Suppressor macrophage treated with lipopolysaccharide for 1 hour (primary cell): ENCODE results near the gene EXOG.
"Not testable (repeated sequence)": the region's sequence is repeated elsewhere in the genome, so short reads cannot be mapped to it uniquely, and the experiment has no call there.

ENCODE experiments used
- DNase-seq, 3 donors: peaks; one replicate each; pipeline ENCODE4 v3.0.0-alpha.2; 2020 to 2022

Gene EXOG

DNA sequence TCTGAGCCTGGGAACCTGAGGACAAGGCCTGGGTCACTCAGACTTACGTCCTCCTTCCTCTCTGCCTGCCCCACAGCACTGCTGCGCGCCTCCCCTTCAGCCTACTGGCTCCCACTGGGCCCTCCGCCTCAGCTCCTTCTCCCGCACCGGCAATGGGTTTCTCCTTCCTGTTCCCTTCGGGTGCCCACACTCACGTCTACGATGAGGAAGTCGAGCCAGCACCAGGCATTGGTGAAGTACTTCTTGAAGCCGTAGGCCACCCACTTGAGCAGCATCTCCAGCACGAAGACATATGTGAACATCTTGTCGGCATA is 70.0 kb downstream of the EXOG start:
- DNase-seq, result peak in 1 of 3 donors; percentile 1

DNA sequence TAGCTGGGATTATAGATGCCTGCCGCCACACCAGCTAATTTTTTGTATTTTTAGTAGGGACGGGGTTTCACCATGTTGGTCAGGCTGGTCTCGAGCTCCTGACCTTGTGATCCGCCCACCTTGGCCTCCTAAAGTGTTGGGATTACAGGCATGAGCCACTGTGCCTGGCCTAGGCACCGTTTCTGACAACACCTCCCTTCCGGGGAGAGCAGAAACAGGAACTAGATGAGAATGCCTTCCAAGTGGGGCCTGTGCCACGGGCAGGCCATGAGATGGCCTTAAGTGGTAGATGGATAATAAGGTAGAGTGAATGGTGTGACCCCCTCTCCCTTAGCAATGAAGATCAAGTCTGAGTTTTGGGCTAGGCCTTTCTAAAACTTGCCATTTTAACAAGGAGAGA is 70.7 kb downstream of the EXOG start:
- not testable (repeated sequence) for DNase-seq

DNA sequence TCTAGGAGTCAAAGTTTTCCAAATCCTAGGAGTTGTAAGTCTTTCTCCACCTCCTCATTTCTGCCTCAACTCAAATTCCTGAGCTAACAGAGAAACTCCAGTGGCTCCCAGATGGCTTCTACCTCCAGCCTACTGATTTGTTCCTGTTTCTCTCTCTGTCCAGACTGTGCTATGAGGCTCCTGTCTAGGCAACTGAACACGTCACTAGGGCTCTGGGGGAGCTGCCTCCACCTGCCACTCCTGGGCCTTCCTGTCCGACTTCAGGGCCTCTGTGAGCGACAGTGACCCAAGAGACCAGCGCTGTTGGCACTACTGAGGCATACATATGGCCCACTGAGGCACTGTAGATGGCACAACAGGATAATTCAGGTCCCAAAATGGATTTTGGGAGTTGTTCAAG is 71.4 kb downstream of the EXOG start:
- DNase-seq, result no peak

DNA sequence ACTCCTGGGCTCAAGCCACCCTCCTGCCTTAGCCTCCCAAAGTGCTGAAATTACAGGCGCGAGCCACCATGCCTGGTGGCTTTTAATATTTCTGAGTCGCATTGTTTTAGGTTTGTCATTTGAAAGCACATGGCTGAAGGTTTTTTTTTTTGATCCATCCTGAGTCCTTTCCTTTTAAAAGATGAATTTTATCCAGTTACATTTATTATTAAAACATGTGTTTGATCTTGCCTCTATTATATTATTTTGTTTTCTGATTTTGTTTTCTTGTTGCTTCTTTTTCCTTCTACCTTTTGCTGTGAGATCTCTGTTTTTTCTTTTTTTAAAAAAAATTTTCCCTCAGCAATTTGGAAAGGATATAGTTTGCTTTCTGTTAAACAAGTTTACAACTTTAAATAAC is 77.0 kb downstream of the EXOG start:
- DNase-seq, result no peak

DNA sequence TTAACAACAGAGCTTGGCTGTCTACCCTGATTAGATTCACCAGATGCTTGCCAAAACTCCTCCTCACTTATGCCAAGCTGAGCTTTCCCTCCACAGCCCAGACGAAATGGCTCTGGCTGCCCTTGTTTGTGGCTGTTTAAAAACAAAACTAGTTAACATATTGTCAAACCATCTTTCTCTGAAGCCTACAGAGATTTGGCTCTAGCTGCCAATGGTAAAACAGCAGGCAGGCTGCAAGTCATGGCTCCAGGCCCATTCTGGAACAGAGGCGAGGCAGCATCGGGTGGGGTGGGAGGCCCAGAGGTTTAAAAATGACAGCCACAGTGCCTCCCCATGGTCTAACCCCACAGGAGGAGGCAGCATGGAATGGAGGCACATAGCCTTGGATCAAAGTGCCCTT is 77.4 kb downstream of the EXOG start:
- no peak for DNase-seq

DNA sequence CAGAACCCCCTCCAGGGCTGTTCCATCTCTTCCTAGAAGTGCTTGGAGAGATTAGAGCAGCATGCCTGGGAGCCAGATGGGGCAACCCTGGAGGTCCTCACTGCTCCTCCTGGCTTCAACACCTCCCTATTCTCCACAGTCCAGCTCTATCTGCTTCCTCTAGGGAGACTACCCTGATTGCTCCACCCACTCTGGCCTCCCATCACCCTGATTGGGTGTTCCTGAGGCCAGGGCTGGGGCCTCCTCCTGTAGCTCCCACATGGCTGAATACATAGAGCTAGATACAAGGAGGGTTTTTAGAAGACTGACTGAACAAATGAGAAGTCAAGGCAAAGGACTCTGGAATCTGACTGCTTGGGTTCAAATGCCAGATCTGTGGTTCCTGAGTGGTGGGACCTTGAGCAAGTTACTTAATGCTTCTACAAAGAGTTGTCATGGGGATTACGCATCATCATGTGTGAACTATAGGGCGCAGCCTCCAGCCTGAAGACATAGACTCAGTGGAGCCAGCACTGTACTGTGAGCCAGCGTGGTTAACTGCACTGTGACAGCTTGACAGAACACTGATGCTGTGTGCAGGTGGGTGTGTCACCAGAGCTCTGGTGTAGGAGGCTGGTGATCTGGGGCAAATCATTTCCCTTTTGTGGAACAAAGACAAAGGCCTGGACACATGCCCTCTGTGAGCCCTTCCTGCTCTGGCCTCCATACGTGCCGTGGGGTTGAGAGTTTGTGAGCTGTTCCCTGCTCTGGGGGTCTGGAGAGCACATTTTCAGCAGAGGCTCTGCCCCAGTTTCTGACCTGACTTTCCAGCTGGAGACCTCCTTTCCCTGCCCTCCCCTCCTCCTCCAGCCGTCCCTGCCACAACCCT is 78.5 kb downstream of the EXOG start:
- DNase-seq, result peak in 2 of 3 donors; percentile 1 to 3

DNA sequence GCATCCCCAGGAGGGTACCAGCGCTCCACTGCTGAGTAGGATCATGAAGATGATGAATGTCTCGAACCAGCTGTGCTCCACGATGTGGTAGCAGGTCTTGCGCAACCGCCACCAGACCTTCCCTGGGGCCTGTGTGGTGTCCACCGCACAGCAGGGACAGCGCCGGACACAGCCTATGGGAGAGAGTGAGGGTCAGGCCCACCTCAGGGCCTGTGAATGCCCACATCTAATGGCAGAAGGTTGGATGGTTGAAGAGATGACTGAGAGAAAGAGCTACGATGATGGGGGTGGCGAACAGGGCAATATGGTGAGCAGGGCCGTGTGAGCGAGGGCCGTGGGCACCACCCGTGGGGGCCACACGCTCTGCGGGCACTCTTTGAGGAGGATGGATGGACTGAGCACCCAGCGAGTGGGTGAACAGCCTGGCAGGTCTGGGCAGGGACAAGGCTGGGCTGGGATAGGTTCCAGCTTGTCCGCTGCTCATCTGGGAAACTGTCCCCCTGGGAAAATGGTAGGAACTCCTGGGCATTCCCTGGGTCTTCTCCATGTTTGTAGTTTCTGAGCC is 79.2 kb downstream of the EXOG start:
- no peak for DNase-seq
